Frontal cortex (tissue), 4 donors: ENCODE measurements around the gene OR52N2. TPM values are rescaled to one million over a fixed set of nuclear protein-coding genes. Genes with fewer than 3 reads are reported as not detected.

Experiments
- DNase-seq, 2 donors: peaks; one replicate each; pipeline ENCODE4 v3.0.0; 2012; ENCODE audit warnings: low spot score in 2 of 2
- FAIRE-seq: peaks from 2 replicates; lab custom pipeline; 2012; peaks lifted over from hg19 to GRCh38; lab: Jason Lieb, UNC
- total RNA-seq: library from RNA; depleted of rRNA; stranded (reverse); fragments of >200 nt; gene quantifications from one replicate; pipeline ENCODE4 v1.2.3, GENCODE V29; 2014
- donor health status: control.
- donor health status: control.
- donor health status: control.

Gene OR52N2
- not detected for total RNA-seq

DNA sequence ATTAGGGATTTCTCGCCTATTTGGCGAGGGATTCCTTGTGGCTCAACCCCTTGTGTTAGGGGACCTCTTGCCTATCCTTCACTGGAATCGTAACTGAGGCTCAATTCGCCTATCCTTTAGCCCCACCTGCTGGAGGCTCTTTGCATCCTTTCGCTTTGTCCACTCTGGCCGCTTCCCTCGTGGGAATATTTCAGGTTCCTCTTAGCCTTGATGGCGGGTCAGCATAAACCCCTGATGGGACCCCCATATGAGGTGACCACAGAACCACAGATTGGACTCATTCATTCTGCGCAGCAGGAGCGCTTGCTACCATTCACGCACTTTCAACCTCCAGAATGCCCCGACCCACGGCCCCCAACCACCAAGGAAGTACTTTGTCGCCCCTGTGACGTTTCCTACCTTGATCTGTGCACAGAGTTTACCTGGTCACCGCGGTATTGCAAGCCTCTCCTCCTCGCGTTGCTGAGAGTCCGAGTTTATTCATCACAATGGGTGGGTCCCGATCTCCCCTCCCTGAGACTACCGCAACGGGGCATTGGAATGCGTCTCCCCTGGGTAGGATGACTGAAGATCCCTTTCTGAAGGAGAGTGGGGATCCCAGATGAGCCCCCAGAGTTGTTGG lies at the start of gene OR52N2:
TSS of gene OR52N2 (plus strand) at position 425 of the 622 bp plus-strand sequence. CDS start 11,412 bp downstream, outside the sequence.
- FAIRE-seq, result no peak
- peak in 1 of 2 donors; percentile 6 for DNase-seq

GRCh38 chr11:5767056-5767455 lies 41.7 kb upstream of the OR52N2 start:
- FAIRE-seq, result no peak
- no peak for DNase-seq

GRCh38 chr11:5783255-5783654 lies 25.5 kb upstream of the OR52N2 start, which contains the start of gene OR52N5:
Gene OR52N5 (minus strand): TSS chr11:5783355. CDS start chr11:5778634, 4,721 bp downstream.
- DNase-seq (no peak), FAIRE-seq (no peak)

DNA sequence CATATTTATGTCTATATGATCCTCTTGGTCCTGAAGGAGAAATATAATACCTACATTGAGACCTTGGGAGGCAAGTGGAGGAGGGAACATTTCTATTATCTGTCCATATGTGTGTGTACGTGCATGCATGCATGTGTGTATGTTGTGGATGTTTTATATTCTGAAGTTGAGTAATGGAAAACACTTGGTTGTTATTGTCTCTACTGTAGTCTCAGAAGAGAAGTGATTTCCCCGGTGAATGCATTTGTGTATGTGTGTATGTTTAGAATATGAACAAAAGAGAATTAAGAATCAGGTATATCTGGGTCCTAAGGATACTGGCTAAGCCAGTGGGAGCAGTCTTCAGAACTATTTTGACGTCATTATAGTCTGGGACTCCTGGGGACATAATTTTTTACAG lies 17.6 kb upstream of the OR52N2 start, which contains the start of gene OR52N1:
TSS of gene OR52N1 (minus strand) at position 101 of the 400 bp plus-strand sequence. CDS start 2,449 bp downstream, outside the sequence.
- FAIRE-seq, result no peak
- no peak for DNase-seq

DNA sequence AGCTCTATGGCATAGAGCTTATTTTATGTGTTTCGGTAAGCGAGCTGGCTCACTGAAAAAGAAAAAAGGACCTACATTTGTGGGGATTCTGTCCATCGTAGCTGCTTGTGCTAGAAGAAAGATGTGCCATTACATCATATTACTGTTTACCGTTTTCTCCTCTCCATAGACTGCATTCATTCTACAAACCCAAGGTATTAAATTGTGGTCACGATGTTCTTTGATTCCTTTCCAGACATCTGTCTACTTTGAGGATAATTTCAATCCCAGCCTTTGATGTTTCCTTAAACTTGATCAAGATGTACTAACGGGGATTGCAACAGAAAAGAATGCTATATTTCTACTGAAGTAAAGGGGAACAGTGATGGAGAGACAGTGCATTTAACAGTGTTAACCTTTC lies 12.2 kb upstream of the OR52N2 start:
- DNase-seq (no peak), FAIRE-seq (no peak)

- no peak for FAIRE-seq
- DNase-seq, result no peak
These were observed 4.7 kb upstream of the OR52N2 start for GRCh38 chr11:5803982-5804381.

DNA sequence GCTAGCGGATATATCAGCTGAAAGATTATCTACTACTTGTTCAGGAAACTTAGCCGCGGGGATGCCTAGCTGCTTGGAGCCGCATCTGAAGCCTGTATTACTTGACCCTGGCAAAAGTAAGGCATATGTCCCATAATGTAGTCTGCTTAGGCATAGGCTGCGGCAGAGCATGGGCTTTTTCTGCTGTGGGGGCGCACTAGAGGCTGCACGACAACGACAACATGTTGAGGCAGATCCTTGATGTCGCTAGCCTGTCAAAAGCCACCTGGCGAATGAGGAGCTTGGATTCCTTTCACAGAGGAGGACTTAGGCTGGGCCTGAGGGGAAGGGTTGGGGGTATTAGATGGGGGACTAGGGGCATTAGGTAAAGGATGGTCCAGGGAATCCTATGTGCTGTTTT lies 1.1 kb upstream of the OR52N2 start:
- FAIRE-seq (no peak), DNase-seq (no peak)

GRCh38 chr11:5809122-5809519 lies 397 bp downstream of the OR52N2 start:
- FAIRE-seq (no peak), DNase-seq (no peak)

DNA sequence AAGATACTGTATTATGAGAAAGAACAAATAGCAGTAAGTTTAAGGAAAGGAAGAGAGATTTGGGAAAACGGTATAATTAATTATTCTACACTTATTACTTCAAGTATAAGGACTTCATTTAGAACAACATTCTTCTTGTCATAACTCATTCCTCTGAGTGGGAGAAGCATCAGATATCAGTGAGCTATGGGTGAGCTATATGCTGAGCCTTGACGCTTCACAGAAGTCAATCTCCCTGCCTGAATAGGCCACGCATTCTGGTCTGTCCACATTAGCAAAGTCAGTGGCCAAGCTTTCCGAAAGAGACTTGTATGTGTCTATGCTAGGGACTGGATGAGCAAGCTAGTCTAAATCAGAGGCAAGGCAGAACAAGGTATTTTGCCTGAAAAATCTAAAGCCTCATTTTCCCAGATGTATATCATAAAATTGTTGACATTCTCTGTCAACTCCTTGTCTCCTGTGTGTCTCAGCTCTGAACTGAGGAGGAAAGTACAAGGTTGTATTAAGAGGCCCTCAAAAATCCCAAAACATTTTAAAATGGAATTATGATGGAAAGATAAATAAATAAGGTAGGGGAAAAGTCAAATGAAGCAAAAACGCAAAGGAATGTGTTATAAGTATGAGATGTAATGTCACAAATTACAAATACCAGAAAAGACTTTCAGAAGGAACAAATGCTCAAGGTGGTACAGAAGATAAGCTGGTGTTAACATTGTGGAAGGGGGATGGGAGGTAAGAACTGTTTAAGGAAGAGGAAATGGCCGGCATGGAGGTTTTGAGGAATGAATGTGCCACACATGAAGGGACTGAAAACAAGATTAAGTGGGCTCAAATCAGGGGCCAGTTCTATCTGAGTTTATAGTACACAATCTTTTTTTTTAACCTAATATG lies 1.4 kb downstream of the OR52N2 start:
- DNase-seq (no peak), FAIRE-seq (no peak)

DNA sequence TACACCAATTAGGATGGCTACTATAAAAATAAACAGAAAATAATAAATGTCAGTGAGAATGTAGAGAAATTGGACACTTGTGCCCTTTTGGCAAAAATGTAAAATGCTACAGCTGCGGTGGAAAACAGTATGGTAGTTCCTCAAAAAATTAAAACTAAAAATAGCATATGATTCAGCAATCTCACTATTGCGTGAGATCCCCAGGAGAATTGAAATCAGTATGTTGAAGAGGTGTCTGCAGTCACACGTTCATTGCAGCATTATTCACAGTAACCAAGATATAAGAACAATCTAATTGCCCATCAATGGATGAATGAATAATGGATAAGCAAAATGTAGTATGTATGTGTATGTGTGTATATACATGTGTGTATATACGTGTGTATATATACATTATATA lies 6.8 kb downstream of the OR52N2 start:
- FAIRE-seq (no peak), DNase-seq (no peak)

- no peak for FAIRE-seq
These were observed 9.6 kb downstream of the OR52N2 start for GRCh38 chr11:5818245-5818886.

GRCh38 chr11:5831196-5831829 lies 22.6 kb downstream of the OR52N2 start:
- DNase-seq (no peak), FAIRE-seq (no peak)

More at GRCh38 chr11:5818245-5818886, 9.6 kb downstream of the OR52N2 start:
- no peak for DNase-seq

DNA sequence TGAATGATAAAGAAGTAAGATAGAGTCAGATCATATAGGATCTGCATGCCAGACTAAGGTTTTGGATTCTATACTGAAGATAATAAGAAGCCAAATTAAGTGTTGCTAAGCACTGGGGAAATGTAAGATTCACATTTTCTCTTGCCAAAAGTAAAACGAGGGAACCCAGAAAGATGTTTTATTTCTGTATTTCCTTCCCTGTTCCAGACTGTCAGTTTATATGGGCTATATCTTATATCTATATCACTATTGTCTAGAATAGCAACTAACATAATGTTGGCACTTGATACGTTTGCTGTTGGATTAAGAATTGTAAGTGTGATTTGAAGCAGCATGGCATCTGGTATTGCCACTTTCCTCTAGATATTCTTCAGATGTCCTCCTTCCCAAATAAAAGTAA lies 24.7 kb downstream of the OR52N2 start:
- FAIRE-seq, result no peak
- no peak for DNase-seq

GRCh38 chr11:5837695-5838094 lies 29.0 kb downstream of the OR52N2 start:
- DNase-seq, result no peak
- FAIRE-seq, result no peak

DNA sequence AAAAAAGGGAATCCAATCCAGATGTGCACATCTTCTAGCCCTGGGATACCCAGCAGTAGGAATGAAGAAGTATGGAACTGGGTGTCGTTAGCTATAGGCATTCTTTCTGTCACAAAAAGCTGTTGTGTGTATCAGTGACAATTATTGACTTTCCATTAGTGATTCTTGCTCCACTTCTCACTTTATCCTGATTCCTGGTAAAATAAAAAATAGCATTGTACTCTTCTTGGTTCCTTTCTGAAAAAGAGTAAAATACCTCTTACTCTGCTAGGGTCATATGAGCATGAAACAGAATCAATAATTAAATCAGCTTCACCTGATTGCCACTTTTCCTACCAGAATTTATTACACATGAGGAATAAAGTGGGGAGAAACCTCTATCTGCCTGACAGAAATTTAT lies 33.1 kb downstream of the OR52N2 start, which contains the start of gene OR52E6:
TSS of gene OR52E6 (minus strand) at position 101 of the 400 bp plus-strand sequence. CDS start at position 101, 0 bp downstream.
- DNase-seq (no peak), FAIRE-seq (no peak)

DNA sequence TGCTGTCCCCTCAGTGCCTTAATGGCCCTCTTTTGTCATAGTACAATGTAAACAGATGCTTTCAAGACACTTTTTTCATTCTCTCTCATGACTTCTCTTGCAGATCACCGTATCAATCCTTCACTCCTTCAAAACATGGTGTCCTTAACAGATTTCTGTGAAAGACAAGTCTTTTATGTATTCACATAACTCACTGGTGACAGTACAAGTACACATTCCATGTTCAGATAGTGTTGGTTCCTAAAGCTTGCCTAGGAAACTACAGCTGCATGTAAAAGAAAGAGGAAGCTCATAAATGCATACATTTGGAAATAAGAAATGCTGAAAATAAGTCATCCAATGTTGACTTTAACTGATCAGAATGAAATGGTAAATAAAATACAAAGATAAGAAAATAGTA lies 38.0 kb downstream of the OR52N2 start:
- FAIRE-seq, result no peak
- DNase-seq, result no peak

- FAIRE-seq (no peak), DNase-seq (no peak)
These were observed 39.0 kb downstream of the OR52N2 start for GRCh38 chr11:5847711-5848110.

DNA sequence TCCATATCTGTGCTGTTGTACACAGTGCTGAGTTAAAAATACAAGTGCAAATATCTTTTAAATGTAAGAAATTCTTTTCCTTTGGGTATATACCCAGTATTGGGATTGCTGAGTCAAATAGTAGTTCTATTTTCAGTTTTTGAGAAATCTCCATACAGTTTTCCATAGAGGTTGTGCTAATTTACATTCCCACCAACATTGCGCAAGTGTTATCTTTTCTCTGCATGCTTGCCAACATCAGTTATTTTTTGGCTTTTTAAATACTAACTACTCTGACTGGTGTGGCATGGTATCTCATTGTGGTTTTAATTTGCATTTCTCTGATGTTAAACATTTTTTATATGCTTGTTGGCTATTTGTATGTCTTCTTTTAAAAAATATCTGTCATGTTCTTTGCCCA lies 42.3 kb downstream of the OR52N2 start:
- DNase-seq (no peak), FAIRE-seq (no peak)

GRCh38 chr11:5857590-5857989 lies 48.9 kb downstream of the OR52N2 start, which contains the start of gene OR52E8:
Gene OR52E8 (minus strand): TSS chr11:5857690. CDS start chr11:5857690, 0 bp downstream.
- FAIRE-seq (no peak), DNase-seq (no peak)

GRCh38 chr11:5865826-5866225 lies 57.1 kb downstream of the OR52N2 start:
- FAIRE-seq, result peak; percentile 17
- no peak for DNase-seq
